ENCODE measurements around the gene FBXO11. TPM values are rescaled to one million over a fixed set of nuclear protein-coding genes. Genes with fewer than 3 reads are reported as not detected.

Gene FBXO11
- total and polyA plus RNA-seq, 7 donors = 16.3 to 39.4 (median 31.0) TPM

DNA sequence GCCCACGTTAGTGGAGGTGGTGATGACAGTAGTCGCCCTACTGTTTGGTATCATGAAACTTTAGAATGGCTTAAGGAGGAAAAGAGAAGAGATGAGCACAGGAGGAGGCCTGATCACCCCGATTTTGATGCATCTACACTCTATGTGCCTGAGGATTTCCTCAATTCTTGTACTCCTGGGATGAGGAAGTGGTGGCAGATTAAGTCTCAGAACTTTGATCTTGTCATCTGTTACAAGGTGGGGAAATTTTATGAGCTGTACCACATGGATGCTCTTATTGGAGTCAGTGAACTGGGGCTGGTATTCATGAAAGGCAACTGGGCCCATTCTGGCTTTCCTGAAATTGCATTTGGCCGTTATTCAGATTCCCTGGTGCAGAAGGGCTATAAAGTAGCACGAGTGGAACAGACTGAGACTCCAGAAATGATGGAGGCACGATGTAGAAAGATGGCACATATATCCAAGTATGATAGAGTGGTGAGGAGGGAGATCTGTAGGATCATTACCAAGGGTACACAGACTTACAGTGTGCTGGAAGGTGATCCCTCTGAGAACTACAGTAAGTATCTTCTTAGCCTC is 107.2 kb downstream of the FBXO11 start:
- no peak for DNase-seq
- H3K27me3 ChIP-seq (ENCODE audit: insufficient read depth in 3 of 3, low read length in 2 of 3) = no peaks in the 10 kb centered on the region
- no peak for ATAC-seq
- H3K9me3 ChIP-seq = peaks cover 7% of the 10 kb centered on the region
- no peak overlapping the region for H3K4me3 ChIP-seq
- no peaks in the 10 kb centered on the region for H3K4me1 ChIP-seq
- TF ChIP-seq, protein P1, sequence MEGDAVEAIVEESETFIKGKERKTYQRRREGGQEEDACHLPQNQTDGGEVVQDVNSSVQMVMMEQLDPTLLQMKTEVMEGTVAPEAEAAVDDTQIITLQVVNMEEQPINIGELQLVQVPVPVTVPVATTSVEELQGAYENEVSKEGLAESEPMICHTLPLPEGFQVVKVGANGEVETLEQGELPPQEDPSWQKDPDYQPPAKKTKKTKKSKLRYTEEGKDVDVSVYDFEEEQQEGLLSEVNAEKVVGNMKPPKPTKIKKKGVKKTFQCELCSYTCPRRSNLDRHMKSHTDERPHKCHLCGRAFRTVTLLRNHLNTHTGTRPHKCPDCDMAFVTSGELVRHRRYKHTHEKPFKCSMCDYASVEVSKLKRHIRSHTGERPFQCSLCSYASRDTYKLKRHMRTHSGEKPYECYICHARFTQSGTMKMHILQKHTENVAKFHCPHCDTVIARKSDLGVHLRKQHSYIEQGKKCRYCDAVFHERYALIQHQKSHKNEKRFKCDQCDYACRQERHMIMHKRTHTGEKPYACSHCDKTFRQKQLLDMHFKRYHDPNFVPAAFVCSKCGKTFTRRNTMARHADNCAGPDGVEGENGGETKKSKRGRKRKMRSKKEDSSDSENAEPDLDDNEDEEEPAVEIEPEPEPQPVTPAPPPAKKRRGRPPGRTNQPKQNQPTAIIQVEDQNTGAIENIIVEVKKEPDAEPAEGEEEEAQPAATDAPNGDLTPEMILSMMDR (IDR thresholded peaks at IDR 0.05) = no peak
- 93 to 98% (median 95%) methylated on average over 6 of the region's 6 CpGs for WGBS, 3 donors
- H3K36me3 ChIP-seq (ENCODE audit: insufficient read depth in 1 of 2, low read depth in 1 of 2) = peaks cover 5 to 96% of the 10 kb centered on the region in 2 donors
- intact Hi-C loops (cut with DNase I) = no loop called here
- H3K27ac ChIP-seq = no peak overlapping the region

DNA sequence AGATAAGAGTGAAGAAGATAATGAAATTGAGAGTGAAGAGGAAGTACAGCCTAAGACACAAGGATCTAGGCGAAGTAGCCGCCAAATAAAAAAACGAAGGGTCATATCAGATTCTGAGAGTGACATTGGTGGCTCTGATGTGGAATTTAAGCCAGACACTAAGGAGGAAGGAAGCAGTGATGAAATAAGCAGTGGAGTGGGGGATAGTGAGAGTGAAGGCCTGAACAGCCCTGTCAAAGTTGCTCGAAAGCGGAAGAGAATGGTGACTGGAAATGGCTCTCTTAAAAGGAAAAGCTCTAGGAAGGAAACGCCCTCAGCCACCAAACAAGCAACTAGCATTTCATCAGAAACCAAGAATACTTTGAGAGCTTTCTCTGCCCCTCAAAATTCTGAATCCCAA is 107.7 kb downstream of the FBXO11 start:
- Histone ChIP-seq H3K9me3 (peaks cover 5% of the 10 kb centered on the region), H3K4me3 (no peak overlapping the region), H3K27me3 (ENCODE audit: insufficient read depth in 3 of 3, low read length in 2 of 3) (no peaks in the 10 kb centered on the region), H3K4me1 (no peaks in the 10 kb centered on the region), H3K27ac (no peak overlapping the region), H3K36me3 (ENCODE audit: insufficient read depth in 1 of 2, low read depth in 1 of 2) (peaks cover 5 to 92% of the 10 kb centered on the region in 2 donors)
- TF ChIP-seq, protein P1 (IDR thresholded peaks at IDR 0.05) = no peak
- DNase-seq (no peak), ATAC-seq (no peak)
- intact Hi-C loops (cut with DNase I) = no loop called here
- WGBS, 3 donors = 93 to 99% (median 93%) methylated on average over 6 of the region's 6 CpGs

DNA sequence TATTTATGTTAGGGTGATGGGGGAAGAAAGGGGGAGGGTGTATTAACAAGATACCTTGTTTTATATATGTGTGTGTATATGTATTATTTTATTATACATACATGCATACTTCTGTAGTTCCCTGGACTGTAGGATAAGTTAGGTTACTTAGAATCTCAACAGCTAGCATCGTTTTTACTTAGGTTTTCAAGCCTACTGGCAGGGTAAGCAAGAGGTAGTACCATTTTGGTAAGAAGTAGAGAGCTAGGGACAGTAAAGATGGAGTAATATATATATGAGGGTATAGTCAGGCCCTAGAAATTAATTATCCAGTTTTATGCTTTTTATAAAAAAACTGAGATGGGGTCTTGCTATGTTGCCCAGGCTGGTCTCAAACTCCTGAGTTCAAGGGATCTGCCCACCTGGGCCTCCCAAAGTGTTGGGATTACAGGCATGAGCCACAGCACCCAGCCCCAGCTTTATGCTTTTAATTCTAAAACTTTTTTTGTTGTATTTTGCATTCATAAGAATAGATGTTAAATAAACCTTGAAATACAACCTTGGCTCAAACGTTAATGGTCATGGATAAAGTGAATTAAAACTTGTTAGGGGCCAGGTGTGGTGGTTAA is 110.1 kb downstream of the FBXO11 start:
- no peaks in the 10 kb centered on the region for H3K9me3 ChIP-seq
- TF ChIP-seq, protein P1 (IDR thresholded peaks at IDR 0.05) = no peak
- no peaks in the 10 kb centered on the region for H3K4me1 ChIP-seq
- H3K4me3 ChIP-seq = no peak overlapping the region
- H3K27me3 ChIP-seq (ENCODE audit: insufficient read depth in 3 of 3, low read length in 2 of 3) = no peaks in the 10 kb centered on the region
- DNase-seq (no peak), ATAC-seq (no peak)
- intact Hi-C loops (cut with DNase I) = no loop called here
- 69 to 85% (median 77%) methylated on average over 2 of the region's 2 CpGs for WGBS, 3 donors
- H3K27ac ChIP-seq = no peak overlapping the region
- peaks cover 0 to 71% of the 10 kb centered on the region in 2 donors for H3K36me3 ChIP-seq (ENCODE audit: insufficient read depth in 1 of 2, low read depth in 1 of 2)

DNA sequence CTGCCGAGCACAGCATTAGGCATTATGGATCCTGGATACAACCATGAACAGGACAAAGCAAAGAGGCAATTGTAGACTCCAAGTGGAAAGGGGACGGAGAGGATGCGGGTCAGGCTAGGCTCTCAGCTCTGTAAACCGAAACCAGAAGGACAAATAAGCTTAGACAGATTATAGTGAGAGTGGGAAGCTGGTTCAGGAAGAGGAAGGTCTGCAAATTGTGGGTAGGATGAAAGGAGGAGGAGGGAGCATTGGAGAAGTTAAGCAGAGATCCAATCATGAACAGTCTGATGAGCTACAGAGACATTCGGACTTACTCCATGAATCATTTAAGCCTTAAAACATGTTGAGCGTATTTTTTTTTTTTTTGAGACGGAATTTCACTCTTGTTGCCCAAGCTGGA is 120.3 kb downstream of the FBXO11 start:
- Histone ChIP-seq H3K4me3 (no peak overlapping the region), H3K27ac (no peak overlapping the region), H3K4me1 (no peaks in the 10 kb centered on the region), H3K9me3 (no peaks in the 10 kb centered on the region), H3K27me3 (ENCODE audit: insufficient read depth in 3 of 3, low read length in 2 of 3) (no peaks in the 10 kb centered on the region), H3K36me3 (ENCODE audit: insufficient read depth in 1 of 2, low read depth in 1 of 2) (peaks cover 0 to 5% of the 10 kb centered on the region in 2 donors)
- intact Hi-C loops (cut with DNase I) = loop anchor here in 1 of 2 donors (10.0 kb wide), 1 partner anchor 119 kb away; the partner anchor contains the start of gene FBXO11
- TF ChIP-seq, protein P1 (IDR thresholded peaks at IDR 0.05) = no peak
- 81 to 83% (median 81%) methylated on average over 7 of the region's 7 CpGs for WGBS, 3 donors
- ATAC-seq (no peak), DNase-seq (no peak)

Data from psoas muscle (tissue), 8 donors.